Measurements from ENCODE around the gene ARID3A.

The ARID3A gene

DNA sequence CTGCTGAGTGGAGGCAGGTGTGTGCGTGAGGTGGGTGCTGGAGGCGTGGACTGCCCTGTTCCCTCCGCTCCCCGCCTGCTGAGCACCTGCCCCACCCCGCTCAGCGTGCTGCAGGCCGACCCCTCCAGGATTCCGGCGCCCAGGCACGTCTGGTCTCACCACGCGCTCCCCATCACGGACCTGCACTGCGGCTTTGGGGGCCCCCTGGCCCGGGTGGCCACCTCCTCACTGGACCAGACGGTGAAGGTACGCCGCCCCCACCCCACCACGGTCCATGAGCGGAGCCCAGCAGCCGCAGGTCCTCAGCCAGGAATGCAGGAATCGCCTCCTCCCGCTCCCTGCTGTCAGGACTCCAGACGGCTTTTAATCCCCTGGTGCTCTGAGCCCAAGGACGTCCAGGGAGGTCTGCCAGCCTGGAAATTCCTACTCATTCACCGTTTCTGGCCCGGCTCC is 64.3 kb downstream of the ARID3A start:
- DNase-seq, result no peak

DNA sequence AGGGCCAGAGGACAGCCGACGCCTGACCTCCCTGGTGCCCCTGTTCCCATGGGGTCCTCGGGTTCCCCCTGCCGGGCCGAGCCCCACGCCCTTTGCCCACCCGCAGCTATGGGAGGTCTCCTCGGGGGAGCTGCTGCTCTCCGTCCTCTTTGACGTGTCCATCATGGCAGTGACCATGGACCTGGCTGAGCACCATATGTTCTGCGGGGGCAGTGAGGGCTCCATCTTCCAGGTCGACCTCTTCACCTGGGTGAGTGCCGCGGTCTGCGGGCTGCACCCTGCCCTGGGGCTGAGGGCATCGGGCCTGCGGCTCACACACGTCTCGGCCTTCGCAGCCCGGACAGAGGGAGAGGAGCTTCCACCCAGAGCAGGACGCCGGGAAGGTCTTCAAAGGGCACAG is 64.9 kb downstream of the ARID3A start:
- no peak for DNase-seq

DNA sequence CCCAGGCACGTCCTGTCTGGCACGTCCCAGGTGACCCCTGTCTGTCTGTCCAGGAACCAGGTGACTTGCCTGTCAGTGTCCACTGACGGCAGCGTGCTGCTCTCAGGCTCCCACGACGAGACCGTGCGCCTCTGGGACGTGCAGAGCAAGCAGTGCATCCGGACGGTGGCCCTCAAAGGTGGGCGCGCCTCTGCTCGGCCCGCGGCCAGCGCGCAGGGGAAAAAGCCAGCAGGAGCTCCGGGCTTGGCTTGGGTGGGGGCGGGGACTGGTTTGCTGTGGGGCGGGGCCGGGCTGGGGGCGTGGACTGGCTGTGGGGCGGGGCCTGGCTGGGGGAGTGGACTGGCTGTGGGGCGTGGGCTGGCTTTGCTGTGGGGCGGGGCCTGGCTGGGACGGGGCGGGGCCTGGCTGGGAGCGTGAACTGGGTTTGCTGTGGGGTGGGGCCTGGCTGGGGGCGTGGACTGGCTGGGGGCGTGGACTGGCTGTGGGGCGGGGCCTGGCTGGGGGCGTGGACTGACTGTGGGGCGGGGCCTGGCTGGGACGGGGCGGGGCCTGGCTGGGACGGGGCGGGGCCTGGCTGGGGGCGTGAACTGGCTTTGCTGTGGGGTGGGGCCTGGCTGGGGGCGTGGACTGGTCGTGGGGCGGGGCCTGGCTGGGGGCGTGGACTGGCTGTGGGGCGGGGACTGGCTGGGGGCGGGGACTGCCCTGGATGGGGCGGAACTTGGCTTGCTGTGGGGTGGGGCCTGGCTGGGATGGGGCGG is 65.5 kb downstream of the ARID3A start:
- peak; percentile 67 for DNase-seq

DNA sequence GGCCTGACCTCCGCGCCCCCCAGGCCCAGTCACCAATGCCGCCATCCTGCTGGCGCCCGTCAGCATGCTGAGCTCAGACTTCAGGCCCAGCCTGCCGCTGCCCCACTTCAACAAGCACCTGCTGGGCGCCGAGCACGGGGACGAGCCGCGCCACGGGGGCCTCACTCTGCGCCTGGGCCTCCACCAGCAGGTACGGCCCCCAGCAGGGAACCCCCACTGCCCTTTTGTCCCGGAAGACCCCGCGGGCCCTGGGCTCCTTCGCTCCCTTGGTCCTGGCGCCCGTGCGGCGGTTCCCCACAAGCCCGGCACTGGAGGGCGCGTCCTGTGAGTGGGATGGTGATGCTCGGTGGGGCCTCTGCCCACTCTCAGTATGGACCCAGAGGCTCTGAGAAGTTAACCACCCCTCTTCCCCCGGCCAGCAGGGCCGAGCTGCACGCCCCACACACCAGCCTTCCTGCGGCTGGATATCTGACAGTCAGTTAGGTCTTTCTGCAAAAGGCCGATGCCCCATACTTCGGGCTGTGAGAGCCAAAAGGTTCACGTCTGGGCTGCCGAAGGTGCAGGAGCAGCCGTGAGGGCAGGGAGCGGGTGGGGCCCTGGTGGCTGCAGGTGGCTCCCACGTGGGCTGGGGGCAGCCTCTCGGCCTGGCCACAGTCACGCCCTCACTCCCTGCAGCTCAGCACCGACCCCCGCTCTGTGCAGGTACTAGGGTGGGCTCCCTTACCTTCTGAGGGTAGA is 66.3 kb downstream of the ARID3A start:
- DNase-seq, result no peak

DNA sequence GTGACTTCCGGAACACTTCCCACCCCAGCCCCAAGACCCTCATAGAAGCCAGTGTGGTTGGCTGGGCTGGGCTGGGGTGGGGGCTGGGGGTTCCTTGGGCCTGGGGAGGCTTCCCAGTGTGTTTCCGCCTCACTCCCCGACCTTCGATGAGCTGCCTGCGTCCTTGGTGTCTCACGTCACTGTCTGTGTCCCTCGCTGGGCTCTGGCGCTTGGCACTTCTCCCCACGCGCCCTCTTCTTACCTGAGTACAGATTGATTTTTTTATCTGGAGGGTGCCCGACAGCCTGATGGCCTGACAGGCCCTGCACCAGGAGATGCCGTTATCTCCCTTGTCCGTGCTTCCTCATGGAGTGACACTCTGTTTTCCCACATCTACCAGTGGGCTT is 66.8 kb downstream of the ARID3A start:
- DNase-seq, result no peak

DNA sequence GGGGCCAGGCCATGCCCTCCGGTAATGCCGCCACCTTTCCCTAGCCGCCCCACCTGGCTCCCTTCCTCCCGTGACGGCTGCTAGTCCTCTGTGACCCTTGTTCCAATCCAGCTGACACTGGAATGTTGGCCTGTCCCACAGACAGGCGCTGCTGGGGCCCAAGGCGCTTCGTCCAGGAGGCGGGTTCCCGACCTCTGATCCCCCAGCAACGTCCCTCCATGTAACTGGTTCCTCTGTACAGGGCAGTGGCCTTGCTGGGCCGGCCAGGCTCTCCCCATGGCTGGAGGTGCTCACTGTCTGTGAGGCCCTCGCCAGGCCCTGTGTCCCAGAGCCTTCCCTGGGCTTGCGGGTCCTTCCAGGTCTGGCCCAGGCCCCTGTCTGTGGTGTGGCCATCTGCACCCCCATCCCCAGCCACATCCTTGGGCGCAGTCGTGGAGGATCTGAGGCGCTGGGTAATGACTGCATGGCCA is 67.6 kb downstream of the ARID3A start:
- DNase-seq, result no peak

DNA sequence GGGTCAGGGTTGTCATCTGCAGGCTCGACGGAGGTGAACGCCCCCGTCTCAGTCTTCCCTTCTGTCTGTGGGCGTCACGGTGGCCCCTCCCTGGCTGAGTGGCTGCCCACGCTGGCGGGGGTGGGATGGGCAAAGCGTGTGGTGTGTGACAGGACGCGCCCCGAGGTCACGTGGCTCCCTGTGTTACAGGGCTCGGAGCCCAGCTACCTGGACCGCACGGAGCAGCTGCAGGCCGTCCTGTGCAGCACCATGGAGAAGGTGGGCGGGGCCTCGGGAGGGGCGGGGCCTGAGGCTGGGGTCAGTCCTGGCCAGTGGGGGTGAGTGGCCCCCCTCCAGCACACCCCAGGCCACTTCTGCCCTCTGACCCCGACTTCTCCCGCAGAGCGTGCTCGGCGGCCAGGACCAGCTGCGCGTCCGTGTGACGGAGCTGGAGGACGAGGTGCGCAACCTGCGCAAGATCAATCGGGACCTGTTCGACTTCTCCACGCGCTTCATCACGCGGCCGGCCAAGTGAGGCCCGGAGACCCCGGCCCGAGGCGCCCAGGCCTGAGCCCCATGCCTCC is 68.1 kb downstream of the ARID3A start:
- DNase-seq, result no peak

DNA sequence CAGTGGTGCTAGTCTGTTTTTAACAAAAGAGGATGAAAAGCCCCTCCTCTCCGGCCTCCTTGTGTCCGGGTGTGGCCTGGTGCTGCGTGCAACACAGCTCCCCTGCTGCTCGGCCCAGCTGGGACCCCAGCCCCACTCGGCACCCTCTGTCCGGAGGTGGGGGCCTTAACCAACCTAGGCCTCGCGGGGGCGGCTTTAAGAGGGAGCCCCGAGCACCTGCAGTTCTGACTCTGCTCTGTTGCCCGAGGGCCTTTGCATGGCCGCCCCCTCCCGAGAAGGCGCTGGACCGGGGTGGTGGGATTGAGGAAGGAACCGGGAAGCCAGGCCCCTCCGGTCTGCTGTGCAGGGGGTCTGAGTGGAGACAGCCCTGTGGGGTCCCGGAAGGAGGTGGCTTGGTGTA is 68.7 kb downstream of the ARID3A start:
- no peak for DNase-seq

DNA sequence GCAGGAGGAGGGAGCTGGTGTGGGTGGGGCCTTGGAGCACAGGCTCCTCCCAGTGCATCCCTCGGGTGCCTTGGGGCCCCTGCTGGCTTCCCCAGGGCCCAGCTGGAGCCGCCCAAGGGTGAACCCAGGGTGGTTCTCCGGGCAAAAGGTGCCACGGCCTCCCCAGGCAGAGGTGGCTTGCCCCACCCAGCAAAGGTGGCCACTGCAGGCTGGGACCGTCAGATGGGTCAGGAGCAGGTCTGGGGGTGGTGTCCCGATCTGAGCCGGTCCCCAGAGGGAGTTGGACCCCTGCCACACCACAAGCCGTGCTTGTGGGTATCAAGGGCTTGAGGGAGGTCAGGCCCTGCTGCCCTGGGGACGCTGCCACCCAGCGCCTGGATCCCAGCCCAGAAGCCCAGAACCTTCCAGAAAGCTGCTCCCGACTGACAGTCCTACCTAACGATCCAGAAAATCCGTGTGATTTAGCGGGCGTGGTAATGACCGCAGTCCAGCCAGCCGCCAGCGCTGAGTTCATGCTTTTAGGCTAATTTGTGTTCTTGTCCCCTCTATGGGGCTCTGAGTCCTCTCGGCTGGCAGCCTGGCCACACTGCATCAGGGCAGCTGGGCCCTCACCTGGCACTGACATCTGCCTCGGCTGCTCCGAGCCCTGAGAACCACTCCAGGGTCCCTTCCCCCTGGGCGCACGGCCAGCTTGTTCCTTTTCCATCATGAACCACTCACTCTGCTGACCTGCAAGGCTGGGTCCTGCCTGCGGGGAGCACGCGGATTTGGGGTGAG is 69.4 kb downstream of the ARID3A start:
- no peak for DNase-seq

DNA sequence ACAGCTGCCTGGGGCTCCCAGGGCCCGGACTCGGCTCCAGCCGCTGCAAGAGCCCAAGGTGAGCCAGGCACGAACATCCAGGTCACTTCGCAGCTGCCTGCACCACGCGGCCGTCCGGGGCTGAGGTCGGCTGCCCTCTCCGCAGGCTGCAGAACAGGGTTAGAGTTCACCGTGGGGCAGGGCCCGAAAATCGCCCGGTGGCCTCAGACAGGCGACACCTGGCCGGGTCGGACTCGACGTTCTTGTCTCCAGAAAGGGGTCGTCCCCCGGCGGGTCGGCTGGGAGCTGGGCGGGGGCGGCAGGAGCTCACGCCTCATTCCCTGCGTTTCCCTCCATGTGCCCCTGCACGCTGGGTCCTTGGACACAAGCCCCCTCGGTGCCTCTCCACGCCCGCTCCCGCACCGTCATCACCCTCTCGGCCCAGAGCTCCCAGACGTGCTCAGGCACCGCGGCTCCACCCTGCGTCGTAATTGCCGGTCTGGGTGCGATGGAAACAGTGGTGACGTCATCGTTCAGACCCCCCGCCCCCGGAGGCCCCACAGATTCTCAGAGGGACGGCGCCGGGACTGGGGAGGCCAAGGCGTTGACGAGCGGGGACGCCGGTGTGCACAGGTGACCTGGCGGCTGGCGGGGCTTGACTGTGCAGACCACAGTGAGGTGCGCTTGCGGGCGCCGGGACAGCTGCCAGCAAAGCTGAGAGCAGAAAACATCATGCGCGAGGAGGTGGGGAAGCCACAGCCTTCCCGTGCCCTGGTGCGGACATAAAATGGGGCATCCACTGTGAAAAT is 70.4 kb downstream of the ARID3A start:
- peak; percentile 55 for DNase-seq

DNA sequence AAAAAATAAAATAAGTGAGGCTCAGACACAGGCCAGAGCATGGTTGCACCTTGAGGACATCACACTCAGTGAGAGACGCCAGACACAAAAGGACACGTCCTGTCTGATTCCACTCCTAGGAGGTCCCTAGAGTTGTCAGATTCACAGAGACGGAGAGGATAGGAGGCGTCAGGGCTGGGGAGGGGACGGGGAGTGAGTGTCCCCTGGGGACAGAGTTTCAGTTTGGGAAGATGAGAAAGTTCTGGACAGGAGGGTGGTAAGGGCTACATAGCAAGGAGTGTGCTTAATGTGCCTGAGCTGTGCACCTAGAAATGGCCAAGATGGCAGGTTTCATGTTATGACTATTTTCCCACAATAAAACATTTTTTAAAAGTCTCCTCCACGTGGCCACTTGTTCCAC is 72.2 kb downstream of the ARID3A start:
- DNase-seq, result no peak

DNA sequence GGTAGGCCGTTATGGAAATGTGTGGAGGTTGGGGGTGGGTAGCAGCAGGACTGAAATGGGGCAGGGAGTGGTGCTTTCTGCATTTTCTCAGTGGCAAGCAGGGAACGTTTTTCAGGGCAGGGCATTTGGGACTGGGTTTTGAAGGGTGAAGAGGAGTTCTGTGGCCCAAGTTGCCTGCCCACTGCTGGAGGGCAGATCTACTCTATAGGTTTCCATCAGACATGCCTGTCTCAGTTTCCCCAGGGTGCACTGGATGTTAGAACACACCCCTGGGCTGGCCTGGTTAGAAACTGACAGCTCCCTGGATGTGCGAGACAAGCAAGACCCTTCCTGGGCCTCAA is 73.5 kb downstream of the ARID3A start:
- no peak for DNase-seq

DNA sequence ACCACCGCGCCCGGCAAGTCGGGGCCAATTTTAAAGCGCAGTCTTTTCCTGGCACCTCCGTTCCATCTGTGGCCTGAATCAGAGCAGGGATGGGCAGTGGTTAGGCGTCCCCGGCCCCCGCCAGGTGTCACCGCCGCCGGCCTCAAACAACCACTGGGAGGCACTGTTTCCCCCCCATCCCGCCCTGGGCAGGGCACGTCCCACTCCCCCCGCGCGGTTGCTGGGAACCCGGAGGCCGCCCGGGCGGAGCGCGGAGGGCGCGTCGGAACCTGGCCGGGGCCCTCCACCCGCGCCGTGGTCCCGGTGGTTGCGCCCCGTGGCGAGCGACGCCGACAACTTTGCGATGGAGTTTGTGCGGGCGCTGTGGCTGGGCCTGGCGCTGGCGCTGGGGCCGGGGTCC is 74.3 kb downstream of the ARID3A start, which contains the start of gene GRIN3B:
Gene GRIN3B (plus strand): TSS at position 325 of the 400 bp plus-strand sequence. CDS start 19 bp downstream, at position 344.
- peak; percentile 72 for DNase-seq

DNA sequence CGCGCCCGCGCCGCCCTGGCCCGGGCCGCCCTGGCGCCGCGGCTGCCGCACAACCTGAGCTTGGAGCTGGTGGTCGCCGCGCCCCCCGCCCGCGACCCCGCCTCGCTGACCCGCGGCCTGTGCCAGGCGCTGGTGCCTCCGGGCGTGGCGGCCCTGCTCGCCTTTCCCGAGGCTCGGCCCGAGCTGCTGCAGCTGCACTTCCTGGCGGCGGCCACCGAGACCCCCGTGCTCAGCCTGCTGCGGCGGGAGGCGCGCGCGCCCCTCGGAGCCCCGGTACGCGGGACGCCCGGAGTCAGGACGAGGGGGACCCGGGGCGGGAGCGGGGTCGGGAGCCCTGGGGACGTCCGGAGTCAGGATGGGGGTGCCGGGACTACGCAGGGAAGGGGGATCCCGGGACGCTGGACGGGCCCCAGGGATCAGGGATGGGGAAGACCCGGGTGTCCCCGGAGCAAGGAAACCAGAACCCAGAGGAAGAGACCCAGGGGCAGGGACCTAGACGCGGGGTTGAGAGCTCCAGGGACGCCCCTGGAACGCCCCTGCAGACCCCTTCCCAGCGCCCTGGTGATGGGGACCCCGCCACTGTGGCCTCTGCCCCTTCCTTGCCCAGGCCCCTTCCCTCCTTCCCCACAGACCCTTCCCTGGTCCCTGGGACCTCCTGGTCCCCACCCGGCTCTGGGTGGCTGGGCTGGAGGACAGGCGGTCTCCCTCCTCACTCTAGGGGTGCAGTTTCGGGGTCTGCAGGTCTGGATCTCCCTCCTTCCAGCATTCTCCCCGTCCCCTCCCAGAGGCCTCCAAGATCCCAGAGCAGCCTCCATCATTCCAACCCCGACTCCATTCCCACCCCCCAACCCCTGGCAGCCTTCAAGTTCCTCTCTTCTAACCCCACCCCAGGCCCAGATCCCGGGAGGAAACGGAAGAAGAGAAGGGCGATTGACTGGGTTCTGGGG is 75.0 kb downstream of the ARID3A start:
- no peak for DNase-seq

DNA sequence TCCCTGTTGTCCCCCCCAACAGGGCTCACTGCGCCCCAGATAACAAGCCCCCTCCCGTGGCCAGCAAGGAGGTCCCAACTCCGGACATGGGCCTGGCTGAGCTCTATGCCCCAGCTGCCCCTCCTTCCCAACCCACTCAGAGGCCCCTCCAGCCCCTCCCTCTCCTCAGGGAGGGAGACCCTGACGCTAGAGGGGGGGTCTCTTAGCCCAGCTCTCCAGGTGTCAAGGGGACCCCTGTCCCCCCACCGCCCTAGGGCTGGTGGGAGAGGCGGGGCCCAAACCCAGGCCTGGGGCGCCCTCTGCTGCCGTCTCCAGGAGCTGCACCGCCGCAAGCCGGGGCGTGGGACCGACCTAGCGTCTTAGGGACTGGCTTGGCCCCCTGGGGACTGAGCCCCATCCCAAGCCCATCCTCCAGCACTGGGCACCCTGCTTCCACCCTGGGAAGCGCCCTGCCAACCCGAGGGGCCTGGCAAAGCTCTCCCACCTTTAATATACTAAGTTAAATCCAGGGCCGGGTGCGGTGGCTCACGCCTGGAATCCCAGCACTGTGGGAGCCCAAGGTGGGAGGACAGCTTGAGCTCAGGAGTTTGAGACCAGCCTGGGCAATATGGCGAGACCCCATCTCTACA is 75.8 kb downstream of the ARID3A start:
- DNase-seq, result peak; percentile 77

DNA sequence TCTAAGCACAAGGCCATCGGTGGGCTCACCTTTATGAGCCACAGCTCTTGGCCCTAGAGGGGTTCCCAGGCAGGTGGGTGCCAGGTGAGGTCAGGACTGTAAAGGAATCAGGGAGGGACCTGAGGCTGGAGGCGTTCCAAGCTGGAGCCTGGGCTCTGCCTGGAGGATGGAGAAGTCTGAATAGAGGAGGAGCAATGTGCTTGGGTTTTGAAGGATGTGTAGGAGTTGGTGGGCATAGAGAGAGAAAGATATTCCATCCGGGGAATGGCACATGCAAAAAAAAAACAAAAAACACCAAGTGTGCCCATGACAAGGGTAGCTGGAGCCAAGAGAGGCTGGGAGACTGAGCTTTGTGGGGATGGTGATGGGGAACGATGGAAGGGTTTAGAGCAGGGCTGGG is 76.8 kb downstream of the ARID3A start:
- no peak for DNase-seq

DNA sequence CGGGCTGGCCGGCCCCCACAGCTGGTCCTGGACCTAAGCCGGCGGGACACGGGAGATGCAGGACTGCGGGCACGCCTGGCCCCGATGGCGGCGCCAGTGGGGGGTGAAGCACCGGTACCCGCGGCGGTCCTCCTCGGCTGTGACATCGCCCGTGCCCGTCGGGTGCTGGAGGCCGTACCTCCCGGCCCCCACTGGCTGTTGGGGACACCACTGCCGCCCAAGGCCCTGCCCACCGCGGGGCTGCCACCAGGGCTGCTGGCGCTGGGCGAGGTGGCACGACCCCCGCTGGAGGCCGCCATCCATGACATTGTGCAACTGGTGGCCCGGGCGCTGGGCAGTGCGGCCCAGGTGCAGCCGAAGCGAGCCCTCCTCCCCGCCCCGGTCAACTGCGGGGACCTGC is 77.4 kb downstream of the ARID3A start:
- no peak for DNase-seq

DNA sequence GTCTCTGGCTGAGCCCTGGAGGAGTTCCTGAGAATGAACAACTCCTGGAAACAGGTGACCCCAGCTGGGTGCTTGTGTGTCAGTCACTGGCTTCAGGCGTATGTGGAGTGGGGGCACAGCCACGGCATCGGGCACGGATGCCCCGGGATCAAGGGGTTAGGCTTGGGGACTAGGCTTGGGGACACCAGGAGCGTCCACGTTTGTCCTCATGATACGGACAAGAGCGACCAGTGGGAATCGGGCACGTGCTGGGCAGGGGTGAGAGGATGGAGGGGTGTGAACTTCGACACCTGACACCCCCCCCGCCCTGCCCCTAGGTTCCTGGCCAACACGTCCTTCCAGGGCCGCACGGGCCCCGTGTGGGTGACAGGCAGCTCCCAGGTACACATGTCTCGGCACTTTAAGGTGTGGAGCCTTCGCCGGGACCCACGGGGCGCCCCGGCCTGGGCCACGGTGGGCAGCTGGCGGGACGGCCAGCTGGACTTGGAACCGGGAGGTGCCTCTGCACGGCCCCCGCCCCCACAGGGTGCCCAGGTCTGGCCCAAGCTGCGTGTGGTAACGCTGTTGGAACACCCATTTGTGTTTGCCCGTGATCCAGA is 78.5 kb downstream of the ARID3A start:
- no peak for DNase-seq

DNA sequence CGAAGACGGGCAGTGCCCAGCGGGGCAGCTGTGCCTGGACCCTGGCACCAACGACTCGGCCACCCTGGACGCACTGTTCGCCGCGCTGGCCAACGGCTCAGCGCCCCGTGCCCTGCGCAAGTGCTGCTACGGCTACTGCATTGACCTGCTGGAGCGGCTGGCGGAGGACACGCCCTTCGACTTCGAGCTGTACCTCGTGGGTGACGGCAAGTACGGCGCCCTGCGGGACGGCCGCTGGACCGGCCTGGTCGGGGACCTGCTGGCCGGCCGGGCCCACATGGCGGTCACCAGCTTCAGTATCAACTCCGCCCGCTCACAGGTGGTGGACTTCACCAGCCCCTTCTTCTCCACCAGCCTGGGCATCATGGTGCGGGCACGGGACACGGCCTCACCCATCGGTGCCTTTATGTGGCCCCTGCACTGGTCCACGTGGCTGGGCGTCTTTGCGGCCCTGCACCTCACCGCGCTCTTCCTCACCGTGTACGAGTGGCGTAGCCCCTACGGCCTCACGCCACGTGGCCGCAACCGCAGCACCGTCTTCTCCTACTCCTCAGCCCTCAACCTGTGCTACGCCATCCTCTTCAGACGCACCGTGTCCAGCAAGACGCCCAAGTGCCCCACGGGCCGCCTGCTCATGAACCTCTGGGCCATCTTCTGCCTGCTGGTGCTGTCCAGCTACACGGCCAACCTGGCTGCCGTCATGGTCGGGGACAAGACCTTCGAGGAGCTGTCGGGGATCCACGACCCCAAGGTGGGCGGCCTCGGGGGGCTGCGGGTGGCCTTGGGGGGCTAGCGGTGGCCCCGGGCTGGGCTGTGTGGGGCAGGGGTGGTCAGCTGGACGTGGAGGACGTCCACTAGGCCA is 79.2 kb downstream of the ARID3A start:
- no peak for DNase-seq

Measured in stimulated activated CD4-positive, alpha-beta T cell treated with anti-CD3 and anti-CD28 coated beads, Interleukin-4, amount 100 ng/mL, for 1 hour (primary cell).